Daoy (cell line): ENCODE data around the gene ADRB2. TPM values are rescaled to one million over a fixed set of nuclear protein-coding genes. Genes with fewer than 3 reads are reported as not detected.

Experiments used
- DNase-seq: peaks from one replicate; pipeline ENCODE4 v3.0.0-alpha.2; 2015; ENCODE audit warnings: low read depth
- total RNA-seq: library from RNA; depleted of rRNA; stranded (reverse); fragments of >200 nt; shearing (Covaris generic); gene quantifications from 2 replicates; pipeline ENCODE4 v1.2.3, GENCODE V29; 2014

Gene ADRB2
- total RNA-seq, 1 experiment from 2014 or later: 3.7 TPM

DNA sequence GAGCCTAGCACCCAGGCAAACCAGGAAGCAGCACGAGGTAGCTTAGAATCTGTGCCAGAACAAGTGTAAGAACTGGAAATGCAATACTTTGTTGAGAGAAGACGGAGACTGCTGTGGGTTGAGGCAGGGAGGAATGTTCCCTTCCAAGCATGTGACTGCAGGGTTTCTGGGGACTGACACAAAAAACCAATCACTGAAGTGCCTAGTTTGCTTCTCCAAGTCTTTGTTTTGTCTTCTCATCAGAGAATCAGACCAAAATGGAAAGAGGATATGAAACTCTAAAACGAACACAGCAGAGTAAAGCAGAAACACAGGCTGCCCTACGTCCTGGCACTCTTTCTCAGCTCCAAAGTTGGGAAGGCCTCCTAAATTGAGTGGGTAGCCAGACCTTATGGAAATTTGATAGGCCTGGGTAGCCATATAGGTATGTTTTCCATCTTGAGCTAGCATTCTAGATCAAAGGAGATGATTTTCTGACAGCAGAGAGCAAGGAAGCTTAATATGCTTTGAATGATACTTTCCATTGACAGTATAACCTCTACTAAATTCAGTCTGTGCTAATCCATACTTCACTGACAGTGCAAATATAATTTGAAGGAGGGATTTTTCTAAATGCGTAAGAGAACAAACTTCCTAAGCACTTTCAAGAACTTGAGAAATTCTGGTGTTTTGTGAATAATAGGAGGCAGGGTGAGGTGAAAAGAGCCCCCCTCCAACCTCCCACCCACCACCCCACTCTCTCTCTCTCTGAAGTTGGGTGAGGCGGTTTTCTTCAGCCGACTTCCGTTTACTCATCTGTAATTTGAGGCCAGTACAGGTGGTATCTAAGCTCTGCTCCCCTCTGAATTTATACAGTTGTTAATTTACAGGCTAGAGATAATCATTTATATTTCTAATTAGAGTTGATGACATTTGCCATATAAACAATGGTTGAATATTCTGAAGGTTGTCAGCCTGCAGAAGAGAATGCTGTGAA, 5.5 kb downstream of the ADRB2 start:
- no peak for DNase-seq

DNA sequence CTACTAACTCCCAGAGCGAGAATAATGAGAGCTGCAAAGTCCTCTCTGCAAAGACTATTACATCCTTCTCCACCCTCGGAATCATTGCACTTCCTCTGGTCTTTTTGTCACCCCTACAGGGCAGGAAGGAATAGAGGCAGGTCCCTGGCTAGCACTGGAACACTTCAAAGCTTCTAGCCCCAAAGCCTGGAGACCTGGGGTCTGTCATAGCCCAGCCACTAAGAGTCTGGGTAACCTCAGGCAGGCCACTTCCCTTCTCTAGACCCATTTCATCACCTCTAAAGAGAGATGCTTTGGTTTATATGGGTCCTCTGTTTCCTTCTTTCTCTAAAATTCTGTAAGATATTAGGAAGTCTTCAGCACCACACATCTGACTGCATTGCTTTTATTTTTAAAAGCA, 6.7 kb downstream of the ADRB2 start:
- DNase-seq: no peak

DNA sequence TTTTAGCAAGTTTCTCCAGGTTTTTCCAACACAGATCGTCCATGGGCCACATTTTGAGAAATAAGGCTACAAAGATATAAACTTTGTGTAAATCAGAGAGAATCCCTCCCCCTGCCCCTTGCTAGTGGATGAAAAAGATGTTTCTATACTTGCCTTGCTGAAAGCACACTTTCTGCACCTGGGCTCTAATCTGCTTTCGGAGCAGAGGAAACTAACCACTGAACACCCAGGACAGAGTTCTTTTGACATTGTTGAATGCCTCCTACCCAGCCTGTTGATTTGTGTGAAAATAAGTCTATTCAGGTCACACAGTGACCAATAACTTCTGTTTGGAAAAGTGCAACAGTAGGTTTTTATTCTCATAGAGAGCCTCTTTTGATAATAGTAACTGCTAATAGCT, 7.5 kb downstream of the ADRB2 start:
- DNase-seq: no peak

DNA sequence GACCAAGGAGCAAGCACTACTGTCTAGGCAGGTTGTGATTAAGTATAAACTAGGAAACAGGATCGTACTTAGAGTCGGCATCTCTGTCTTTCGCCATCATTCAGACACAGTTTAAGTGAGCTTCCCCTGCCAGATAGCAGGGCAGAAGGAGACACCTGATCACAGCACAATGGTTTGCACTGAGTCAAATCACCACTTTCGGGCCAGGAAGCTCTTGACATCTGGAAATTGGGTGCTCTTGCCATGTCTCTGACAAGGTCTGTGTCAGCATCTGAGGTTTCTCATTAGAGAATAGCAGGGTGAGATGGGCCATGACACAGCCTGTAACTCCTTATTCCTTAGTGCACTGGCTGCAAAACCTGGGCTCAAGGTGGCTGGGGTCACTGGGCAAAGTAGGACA, 8.3 kb downstream of the ADRB2 start:
- no peak for DNase-seq

DNA sequence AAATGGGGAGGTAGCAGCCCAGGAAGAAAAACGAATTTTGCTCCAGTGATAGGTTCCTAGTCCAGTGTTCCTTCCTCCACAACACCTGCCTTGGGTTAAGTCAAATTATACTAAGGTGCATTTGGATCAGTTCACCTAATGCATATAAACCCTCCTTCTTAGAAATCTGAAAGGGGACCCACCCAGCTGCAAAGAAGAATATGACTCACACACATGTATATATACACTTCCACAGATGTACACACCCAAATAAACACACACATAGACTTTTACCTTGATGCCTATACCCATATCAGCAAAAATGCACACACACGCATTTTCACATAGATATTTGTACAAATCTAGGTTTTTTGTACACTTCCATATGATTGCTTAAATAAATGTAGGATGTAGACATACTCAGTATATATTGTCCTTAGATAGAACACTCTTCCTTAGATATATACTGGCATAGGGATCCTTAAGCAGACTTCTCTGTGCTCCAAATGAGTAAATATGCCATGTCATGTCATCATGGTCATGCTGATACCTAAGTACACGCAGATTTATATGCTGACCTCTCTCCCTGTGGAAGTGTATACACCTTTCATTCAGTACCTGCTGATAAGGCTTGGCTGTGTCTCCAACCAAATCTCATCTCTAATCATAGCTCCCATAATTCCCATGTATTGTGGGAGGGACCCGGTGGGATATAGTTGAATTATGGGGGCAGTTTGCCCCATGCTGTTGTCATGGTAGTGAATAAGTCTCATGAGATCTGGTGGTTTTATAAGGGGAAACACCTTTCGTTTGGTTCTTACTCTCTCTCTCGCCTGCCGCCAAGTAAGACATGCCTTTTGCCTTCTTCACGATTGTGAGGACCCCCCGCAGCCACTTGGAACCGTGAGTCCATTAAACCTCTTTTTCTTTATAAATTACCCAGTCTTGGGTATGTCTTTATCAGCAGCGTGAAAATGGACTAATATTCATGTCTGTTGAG, 10.2 kb downstream of the ADRB2 start:
- DNase-seq: no peak

DNA sequence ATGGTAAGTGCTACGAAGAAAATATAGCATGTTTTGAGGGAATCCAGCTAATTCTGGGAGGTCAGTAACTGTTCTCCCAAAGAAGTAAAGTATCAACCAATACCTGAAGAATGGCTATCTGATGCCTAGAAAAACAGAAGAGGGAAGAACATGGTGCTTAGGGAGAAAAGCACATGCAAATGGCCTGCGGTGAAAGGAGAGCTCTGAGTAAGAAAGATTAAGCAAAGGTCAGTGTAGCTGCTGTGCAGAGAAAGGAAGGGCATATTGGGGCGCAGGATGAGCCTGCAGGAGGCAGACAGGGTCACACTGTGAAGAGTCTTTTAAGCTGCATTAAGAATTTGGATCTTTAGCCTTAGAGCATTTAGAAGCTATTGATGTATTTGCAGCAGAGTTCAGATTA, 11.0 kb downstream of the ADRB2 start:
- no peak for DNase-seq

DNA sequence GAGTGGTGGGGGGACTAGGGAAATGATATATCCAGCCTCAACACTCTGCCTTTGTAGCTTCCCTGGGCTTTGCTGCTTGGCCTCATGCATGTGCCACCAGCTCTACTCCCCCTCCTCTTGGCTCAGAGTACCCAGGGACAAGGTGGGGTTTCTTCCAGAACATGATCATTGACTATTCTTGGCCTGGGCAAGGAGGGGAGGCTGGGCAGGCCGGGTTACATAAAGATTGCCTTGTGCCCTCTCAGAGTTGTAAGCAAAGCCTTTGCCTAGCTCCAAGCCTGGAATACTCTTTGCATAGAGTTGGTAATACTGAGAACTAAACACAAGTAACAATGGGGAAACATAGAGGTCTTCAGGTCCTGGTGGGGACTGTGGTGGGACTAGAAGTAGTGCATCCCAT, 11.9 kb downstream of the ADRB2 start:
- no peak for DNase-seq

DNA sequence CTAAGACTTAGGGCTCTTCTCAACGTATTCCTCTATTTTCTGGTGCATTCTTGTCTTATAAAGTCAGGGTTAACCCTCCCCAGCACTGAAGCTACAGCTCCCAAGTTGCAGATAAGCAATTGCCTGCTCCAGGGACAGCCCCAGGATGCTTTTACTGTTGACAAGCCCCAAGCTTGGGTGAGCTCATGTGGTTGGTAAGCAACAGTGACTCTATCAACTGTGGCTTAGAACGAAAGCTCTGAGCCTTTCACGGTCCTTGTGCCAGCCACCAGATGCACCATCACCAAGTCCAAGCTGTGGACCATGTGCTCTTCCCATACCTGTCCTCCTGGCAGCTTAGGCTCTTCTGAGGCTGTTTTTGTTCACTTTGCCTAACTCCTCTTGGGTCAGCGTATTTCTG, 13.5 kb downstream of the ADRB2 start:
- no peak for DNase-seq

DNA sequence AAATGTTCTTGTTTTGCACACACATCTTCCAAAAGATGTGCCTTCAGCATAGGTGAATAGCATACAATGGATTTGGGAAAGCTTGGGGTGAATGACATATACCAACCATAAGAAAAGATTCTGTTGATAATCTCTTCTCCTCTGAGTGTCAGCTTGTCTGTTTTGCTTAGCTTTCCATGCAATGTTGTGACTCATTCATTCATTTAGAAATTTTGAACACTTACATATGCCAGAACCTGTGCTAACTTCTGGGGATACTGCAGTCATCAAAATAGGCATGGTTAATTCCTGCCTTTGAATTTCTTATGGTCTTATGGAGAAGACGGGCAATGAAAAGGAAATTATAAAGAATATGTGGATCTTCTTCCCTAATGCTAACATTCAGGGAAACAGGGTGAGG, 14.1 kb downstream of the ADRB2 start:
- no peak for DNase-seq

DNA sequence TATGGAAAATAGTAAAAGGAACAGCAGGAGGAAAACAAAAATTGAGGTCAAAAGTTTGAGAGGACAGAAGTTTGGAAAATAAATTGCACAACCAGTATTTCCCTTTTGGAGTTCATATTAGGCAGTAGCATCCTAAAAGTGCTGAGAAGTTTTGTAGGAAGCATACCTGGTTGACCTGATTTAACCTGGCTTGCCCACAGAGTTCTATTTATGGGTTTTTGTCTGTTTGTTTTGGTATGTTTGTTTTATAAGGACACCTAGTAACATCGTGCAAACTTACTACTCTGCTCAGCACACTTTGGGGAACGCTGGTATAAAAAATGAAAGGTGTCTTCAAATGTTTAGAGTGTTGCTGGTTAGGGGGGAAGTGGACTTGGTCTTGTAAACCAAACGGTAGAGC, 15.1 kb downstream of the ADRB2 start:
- no peak for DNase-seq

DNA sequence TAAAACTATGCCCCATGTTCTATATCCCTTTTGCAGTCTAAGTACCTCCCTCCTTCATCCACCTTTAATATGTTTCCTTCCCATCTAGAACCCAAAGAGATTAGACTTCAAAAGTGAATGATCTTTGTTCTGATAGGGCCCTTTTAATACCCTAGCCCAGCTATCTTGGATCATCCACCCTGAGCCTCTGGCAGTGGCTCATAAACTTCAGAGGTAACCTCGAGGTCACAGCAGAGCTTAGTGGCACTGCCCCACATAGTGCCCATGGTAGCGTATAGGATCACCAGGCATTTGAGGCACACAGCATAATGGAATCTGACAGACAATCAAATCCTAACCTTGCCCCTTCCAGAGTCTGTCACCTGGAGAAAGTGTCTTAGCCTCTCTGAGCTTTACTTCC, 15.8 kb downstream of the ADRB2 start:
- DNase-seq: no peak

DNA sequence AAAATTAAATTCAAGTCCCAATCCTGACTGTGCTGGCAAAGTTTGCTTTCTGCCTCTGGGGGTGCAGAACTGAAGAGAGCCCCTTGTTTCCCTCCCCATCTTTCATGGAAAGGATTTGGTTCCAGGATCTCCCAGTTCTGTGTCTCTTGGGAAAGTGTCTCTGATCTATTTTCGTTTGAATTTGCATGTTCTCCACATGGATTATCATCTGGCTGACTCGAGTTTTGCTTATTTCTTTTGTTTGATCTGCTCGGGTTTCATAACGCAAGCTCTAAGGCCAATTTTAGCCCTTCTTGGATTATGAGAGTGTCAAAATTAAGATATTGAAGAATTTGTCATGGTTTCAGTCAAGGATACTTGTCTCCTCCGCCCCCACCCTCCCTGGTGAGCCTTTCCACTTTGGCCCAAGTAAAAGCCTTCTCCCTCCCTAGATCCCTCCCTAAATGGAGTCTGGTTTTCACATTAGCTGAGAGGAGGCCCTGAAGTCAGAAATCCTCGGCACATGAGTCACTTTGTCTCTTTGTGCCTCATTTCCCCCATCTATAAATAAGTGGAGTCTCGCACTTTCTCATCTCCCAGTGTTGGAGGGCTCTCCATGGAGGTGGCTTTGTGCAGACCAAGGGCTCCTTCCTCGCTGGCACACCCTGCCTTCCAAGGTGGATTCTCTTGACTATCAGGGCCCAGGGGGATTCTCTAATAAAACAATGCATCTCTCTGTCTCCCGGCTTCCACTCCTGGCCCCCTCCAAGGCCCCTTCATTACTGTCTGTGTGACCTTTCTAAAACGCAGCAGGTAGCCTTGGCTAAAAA, 17.3 kb downstream of the ADRB2 start:
- peak; percentile 52 for DNase-seq

DNA sequence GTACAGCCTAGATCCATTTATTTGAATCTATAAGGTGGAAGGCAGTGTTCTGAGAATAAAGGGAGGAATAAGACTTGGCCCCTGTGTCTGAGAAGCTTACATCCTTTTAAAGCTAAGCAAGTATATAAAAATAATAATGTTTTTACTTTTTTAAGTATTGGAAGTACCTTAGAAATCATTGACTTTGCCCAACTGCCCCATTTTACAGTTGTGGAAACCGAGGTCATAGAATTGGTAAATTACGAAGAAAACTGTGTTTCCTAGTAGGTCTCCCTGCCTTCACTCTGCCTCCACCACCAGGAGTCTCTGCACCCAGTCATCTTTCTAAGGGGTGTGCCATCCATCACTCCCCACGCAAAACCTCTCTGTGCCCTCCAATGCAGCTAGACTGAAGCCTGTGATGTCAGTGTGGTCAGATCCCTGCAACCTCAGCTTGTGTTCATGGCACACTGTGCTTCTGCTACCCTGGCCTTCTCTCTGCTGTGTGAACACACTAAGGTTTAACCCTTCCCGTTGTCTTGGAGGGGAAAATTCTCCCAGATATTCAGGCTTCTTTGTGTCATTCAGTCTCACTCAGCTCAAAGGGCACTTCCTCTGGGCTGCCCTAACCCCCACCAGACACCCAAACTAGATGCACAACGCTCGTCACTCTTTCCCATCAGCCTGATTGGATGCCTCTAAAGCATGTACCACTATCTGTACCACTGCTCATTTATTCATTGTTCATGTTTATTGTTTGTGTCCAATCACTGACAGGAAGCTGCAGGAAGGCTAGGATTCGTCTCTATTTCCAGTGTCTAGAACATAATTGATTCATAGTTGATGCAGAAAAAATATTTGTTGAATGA, 18.2 kb downstream of the ADRB2 start:
- peak; percentile 29 for DNase-seq

DNA sequence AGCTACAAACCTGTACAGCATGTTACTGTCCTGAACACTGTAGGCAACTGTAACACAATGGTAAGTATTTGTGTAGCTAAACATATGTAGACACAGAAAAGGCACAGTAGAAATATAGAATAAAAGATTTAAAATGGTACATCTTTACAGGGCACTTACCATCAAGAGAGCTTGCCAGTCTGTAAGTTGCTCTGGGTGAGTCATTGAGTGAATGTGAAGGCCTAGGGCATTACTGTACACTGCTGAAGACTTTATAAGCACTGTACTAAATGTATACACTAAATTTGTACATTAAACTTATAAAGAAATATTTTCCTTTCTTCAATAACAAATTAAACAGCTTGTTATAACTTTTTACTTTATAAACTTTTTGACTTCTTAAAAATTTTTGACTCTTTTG, 20.5 kb downstream of the ADRB2 start:
- no peak for DNase-seq

DNA sequence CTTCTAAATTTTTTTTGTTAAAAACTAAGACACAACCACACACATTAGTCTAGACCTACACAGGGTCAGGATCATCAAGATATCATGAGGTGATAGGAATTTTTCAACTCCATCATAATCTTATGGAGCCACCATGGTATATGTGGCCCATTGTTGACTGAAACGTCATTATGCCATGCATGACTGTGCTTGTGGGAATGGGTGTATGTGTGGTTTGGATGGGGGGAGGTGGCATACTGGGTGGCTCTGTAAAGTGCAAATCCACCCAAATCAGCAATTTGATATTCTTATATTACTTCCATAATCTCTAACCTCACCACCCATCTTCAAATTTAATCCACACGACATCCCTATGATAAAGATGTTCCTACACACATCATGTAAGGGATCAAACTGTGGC, 21.0 kb downstream of the ADRB2 start:
- no peak for DNase-seq

DNA sequence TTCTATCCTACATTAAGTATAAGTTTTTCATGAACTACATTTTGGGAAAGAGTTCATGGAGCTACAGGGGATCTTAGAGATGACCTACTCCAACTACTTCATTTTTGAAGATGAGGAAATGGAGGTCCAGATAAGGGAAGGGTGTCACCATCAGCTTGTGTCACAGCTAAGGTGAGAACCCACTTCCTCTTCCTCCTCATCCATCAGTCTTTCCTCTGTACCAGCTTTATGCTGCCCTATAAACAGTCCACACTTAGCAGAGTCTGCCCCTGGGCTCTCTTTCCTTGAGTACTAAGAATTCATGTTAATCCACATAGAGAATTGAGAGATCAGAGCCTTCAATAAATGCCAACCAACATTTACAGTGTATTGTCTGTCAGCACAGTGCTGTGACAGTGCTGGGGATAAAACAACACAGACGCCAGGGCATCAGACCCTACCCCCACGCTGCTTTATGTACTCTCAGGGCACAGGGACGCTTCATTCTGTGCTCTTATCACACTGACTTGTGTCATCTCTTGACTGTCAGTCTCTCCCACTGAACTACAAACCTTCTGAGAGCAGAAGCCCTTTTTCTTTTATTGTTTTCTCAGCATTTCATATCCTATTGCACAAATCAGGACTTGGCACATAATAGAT, 22.1 kb downstream of the ADRB2 start:
- no peak for DNase-seq

DNA sequence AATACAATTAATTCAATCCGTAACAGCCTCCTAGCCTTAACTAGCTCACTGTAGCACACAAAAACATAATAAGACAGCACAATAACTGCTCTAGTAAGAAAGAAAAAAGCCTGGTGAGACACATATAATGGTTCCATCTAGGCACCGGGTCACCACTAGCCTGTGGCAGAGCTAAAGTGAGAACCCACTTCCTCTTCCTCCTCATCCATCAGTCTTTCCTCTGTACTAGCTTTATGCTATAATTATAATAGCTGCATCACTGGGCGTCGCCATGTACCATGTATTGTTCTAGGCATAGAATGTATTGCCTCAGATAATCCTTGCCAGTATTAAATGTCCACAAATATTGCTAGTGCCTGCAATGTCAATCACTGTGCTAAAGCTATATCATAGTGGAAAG, 23.1 kb downstream of the ADRB2 start:
- no peak for DNase-seq

DNA sequence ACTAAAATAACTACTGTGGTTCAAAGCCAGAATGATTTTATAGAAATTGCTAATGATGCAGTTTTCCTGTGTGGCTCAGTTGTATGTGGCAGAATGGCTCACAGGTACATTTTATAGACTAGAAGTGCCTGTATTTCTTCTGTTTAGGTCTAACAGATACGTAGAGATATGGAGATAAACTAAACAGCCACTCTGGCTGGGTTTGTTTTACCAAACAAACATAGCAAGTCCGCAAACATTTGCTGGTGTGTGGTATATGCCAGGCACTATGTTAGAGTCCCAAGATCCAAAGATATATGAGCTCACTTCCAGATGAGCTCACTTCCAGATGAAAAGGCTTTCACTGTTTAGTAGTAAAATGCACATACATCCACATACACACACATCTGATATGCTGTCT, 24.4 kb downstream of the ADRB2 start:
- DNase-seq: no peak

DNA sequence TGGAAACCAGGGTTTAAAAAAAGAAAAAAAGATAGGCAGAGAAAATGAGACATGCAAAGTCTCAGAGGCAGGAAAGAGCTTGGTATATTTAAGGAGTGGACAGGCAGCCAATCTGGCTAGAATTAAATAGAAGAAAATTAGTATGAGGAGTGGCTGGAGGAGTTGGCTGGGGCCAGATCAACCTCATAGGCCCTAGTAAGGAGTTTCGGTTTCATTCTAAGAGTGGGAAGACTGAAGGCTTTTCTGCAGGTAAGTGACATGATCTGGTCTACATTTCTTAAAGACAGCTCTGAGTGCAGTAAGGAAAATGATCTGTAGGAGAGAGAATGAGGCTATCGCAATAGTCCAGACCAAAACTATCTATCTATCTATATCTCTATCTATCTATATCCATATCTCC, 27.5 kb downstream of the ADRB2 start:
- DNase-seq: no peak

DNA sequence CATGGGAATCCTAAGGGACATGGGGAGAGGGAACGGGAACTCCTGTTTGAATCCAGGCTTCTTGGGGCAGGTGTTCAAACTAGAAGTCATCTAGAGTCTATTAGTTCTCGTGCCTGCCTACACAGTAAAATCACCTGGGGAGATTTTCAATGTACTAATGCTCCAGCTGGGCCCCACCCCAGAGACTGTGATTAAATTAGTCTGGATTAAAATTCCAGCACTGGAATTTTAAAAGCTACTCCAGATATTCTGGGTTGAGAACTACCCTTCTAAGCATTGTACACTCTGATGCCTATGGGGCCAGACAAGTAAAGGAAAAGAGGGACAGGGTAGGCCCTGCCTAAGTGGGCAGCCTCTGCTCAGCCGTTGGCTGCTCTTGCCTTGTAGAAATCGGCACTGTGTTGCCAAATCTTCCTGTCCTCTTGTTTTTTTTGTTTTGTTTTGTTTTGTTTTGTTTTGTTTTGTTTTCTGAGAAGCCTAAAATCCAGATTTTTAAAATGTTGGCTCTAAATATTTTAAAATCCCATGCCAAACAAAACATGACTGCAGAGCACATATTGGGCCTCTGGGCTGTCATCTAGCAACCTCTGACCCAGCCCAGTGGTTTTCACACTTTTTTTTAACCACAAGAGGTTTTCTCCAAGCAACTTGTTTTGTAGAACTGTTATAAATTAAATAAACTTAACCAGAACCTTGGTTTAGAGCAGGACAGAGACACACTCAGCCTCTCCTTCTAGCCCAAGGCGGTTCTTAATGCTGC, 29.0 kb downstream of the ADRB2 start:
- DNase-seq: no peak
